LHCN-M2 (cell line): ENCODE measurements around the gene ADAMTSL5. TPM values are rescaled to one million over a fixed set of nuclear protein-coding genes. Genes with fewer than 3 reads are reported as not detected.
"Not testable (repeated sequence)": the region's sequence is repeated elsewhere in the genome, so short reads cannot be mapped to it uniquely, and the experiment has no call there.

Experiments
- DNase-seq: peaks from one replicate; pipeline ENCODE4 v3.0.0-alpha.2; 2012; ENCODE audit warnings: low read depth
- polyA plus RNA-seq: library from polyadenylated mRNA; unstranded; fragments of >200 nt; gene quantifications from one replicate; pipeline ENCODE4 v1.2.1, GENCODE V29; 2012; ENCODE audit warnings: missing spikeins
- total RNA-seq: library from RNA; depleted of rRNA; stranded (reverse); fragments of >200 nt; gene quantifications from 2 replicates; pipeline ENCODE4 v1.2.3, GENCODE V29; 2014; rRNA removed

The ADAMTSL5 gene
- total RNA-seq = 0.75 and 3.1 TPM in 2 replicates
- polyA plus RNA-seq = 5.2 TPM

- no peak for DNase-seq
Observed at GRCh38 chr19:1512671-1513498, at the start of gene ADAMTSL5. Gene ADAMTSL5, minus strand, starts transcription at chr19:1513019. Its CDS starts 2,076 bp downstream, at chr19:1510943.

- DNase-seq = no peak
Observed at GRCh38 chr19:1561236-1561842, 48.5 kb upstream of the ADAMTSL5 start.

GRCh38 chr19:1560286-1560882 is 47.6 kb upstream of the ADAMTSL5 start:
- no peak for DNase-seq

GRCh38 chr19:1558552-1558951 is 45.7 kb upstream of the ADAMTSL5 start:
- DNase-seq = no peak

GRCh38 chr19:1556390-1557070 is 43.7 kb upstream of the ADAMTSL5 start:
- no peak for DNase-seq

- DNase-seq = no peak
Observed at GRCh38 chr19:1555487-1556389, 42.9 kb upstream of the ADAMTSL5 start.

GRCh38 chr19:1554968-1555367 is 42.1 kb upstream of the ADAMTSL5 start:
- no peak for DNase-seq

- no peak for DNase-seq
Observed at GRCh38 chr19:1553415-1553814, 40.6 kb upstream of the ADAMTSL5 start.

GRCh38 chr19:1551068-1552040 is 38.5 kb upstream of the ADAMTSL5 start:
- no peak for DNase-seq

GRCh38 chr19:1549332-1549945 is 36.6 kb upstream of the ADAMTSL5 start:
- DNase-seq = no peak

- no peak for DNase-seq
Observed at GRCh38 chr19:1540365-1540925, 27.6 kb upstream of the ADAMTSL5 start.

GRCh38 chr19:1539749-1540148 is 26.9 kb upstream of the ADAMTSL5 start:
- DNase-seq = not testable (repeated sequence)

- DNase-seq = no peak
Observed at GRCh38 chr19:1538978-1539377, 26.2 kb upstream of the ADAMTSL5 start.

- DNase-seq = not testable (repeated sequence)
Observed at GRCh38 chr19:1535699-1536098, 22.9 kb upstream of the ADAMTSL5 start.

- no peak for DNase-seq
Observed at GRCh38 chr19:1534972-1535371, 22.2 kb upstream of the ADAMTSL5 start.

GRCh38 chr19:1533510-1534150 is 20.8 kb upstream of the ADAMTSL5 start:
- DNase-seq = no peak

- no peak for DNase-seq
Observed at GRCh38 chr19:1532003-1532402, 19.2 kb upstream of the ADAMTSL5 start.

GRCh38 chr19:1531587-1531986 is 18.8 kb upstream of the ADAMTSL5 start:
- DNase-seq = no peak
